T-helper 2 cell treated with Interferon-gamma antibody and Interleukin-4, amounts not matched to agents 5 μg/mL and 100 μg/mL, for 36 hours (primary cell): Measurements from ENCODE around the gene ARPC5L.

ENCODE experiments used
- DNase-seq: peaks from one replicate; pipeline ENCODE4 v3.0.0; 2021; ENCODE audit warnings: low spot score
- H3K27ac Mint-ChIP-seq: one replicate; pipeline ENCODE4 v1.8.0; 2021; ENCODE audit warnings: mild to moderate bottlenecking, mixed read lengths
- H3K27me3 Mint-ChIP-seq: one replicate; pipeline ENCODE4 v1.8.0; 2021; ENCODE audit warnings: low read depth, mixed read lengths
- H3K36me3 Mint-ChIP-seq: one replicate; pipeline ENCODE4 v1.8.0; 2021; ENCODE audit warnings: low read depth, mixed read lengths
- H3K4me1 Mint-ChIP-seq: one replicate; pipeline ENCODE4 v1.8.0; 2021; ENCODE audit warnings: low read depth, mixed read lengths
- H3K4me3 Mint-ChIP-seq: one replicate; pipeline ENCODE4 v1.8.0; 2022; ENCODE audit warnings: mild to moderate bottlenecking, moderate library complexity, mixed read lengths
- H3K9me3 Mint-ChIP-seq: one replicate; pipeline ENCODE4 v1.8.0; 2021; ENCODE audit warnings: mixed read lengths

ARPC5L gene

DNA sequence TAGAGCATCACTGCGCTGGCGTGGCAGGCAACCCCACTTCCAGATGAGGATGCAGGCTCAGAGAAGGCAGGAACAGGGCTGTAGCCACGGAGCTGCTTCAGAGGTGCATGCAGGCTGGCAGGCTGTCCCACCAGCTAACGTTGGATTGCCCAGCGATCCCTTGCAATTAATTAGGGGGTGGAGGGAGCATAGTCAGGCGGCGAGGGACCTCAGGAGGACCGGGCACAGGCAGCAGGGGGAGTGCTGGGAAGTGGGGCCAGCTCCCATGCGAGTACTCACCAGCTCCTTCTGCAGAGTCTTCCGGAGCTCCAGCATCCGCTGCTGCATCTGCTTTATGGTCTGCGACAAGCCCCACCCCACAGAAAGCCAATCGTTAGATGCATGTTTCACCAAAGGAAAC is 20.3 kb downstream of the ARPC5L start:
- no peaks in the 10 kb centered on the region for H3K4me1 Mint-ChIP-seq
- H3K9me3 Mint-ChIP-seq = no peaks in the 10 kb centered on the region
- no peak overlapping the region for H3K4me3 Mint-ChIP-seq
- H3K36me3 Mint-ChIP-seq = peaks cover 35% of the 10 kb centered on the region
- H3K27me3 Mint-ChIP-seq = no peaks in the 10 kb centered on the region
- DNase-seq = no peak
- H3K27ac Mint-ChIP-seq = no peak overlapping the region

DNA sequence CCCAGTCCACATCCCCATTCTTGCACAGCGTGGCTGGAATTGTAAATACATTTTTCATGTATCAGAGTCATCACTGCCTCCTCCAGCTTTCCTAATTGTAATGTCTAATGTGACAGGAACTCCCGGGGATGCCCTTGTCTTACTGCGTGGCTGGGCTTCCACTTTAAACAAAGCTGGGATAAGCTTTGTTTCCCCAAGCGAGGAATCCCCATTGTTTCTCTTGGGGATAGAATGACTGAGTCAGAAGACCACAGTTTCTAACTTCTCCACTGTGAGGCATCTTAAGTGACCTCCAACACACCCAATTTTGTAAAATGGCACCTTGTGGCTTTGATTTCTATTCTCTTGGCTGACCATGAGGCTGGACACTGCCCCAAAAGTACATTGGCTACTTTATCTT is 22.4 kb downstream of the ARPC5L start:
- no peak for DNase-seq
- Mint-ChIP-seq H3K4me3 (no peak overlapping the region), H3K36me3 (peaks cover 18% of the 10 kb centered on the region)

DNA sequence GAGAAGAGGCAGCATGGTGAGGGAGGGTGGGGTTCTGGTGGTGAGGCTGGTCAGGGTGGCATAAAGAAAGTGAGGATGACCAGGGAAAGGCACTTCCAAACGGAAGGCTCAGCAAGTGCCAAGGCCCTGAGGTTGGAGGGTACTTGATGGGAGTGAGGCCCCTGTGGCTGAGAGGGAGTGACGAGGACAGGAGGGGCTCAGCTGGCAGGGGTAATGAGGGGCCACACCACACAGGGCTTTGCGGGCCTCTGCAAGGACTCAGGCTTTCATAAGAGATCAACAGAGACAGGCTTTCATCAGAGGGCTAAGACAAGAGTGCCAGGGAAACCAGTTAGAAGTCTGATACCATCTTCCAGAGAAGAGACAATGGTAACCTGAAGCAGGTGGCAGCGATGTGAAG is 23.6 kb downstream of the ARPC5L start:
- peaks cover 23% of the 10 kb centered on the region for H3K36me3 Mint-ChIP-seq
- DNase-seq = no peak
- no peaks in the 10 kb centered on the region for H3K27me3 Mint-ChIP-seq
- H3K4me3 Mint-ChIP-seq = no peak overlapping the region
- H3K27ac Mint-ChIP-seq = no peak overlapping the region
- H3K4me1 Mint-ChIP-seq = no peaks in the 10 kb centered on the region
- no peaks in the 10 kb centered on the region for H3K9me3 Mint-ChIP-seq

More for the DNA sequence above, 22.4 kb downstream of the ARPC5L start:
- Mint-ChIP-seq H3K27ac (no peak overlapping the region), H3K27me3 (no peaks in the 10 kb centered on the region), H3K9me3 (no peaks in the 10 kb centered on the region), H3K4me1 (no peaks in the 10 kb centered on the region)

- Mint-ChIP-seq H3K4me1 (no peaks in the 10 kb centered on the region), H3K27ac (no peak overlapping the region), H3K36me3 (peaks cover 29% of the 10 kb centered on the region), H3K9me3 (no peaks in the 10 kb centered on the region), H3K4me3 (no peak overlapping the region), H3K27me3 (no peaks in the 10 kb centered on the region)
- no peak for DNase-seq
These were observed 24.5 kb downstream of the ARPC5L start for GRCh38 chr9:124886461-124886860.

DNA sequence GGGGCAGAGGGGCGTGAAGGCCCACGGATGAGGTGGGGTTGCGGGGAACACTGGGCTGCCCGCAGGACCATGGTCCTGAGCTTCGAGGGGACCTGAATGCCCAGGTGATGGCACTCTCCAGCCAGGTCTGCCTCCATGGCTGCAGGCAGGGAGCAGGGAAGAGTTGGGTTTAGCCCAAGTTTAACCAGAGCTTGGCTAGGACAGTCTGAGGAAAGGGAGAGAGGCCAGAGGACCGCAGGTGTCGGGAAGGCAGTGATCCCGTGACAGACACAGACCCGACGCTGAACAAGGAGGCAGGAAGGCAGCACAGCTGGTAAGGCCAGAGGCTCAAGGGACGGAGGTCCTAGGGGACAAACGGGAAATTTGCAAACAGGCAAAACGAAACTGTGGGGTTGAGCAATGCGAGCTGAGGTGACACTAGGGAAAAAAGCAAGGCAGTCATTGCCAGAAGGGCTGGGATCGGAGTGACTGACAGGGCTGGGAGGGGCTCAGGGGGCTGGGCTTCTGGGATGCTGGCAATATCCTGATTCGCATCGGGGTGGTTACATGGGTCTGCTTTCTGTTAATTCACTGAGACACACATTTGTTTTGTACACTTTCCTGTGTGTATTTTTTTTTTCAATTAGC is 25.0 kb downstream of the ARPC5L start:
- H3K27ac Mint-ChIP-seq = no peak overlapping the region
- no peaks in the 10 kb centered on the region for H3K4me1 Mint-ChIP-seq
- H3K9me3 Mint-ChIP-seq = no peaks in the 10 kb centered on the region
- H3K4me3 Mint-ChIP-seq = no peak overlapping the region
- no peak for DNase-seq
- H3K27me3 Mint-ChIP-seq = no peaks in the 10 kb centered on the region
- H3K36me3 Mint-ChIP-seq = peaks cover 27% of the 10 kb centered on the region

DNA sequence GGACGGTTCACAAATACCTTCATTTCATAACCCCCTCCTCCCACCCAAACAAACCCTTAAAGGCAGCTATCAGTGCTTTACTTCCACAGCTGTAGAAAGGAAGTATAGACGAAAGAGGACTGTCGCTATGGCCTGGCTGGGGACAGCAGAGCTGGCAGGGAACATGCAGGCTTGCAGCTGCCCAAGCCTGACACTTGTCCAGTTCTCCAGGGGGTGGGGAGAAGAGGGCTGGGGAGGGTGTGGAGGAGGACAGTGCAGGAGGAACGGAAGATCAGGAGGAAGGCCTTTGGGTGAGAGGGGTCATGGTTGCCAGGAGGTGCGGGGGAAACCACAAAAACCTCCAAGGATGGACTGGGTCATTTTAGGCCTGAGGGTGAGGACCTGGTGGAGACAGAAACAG is 25.9 kb downstream of the ARPC5L start:
- no peak overlapping the region for H3K4me3 Mint-ChIP-seq
- H3K36me3 Mint-ChIP-seq = peaks cover 27% of the 10 kb centered on the region
- no peaks in the 10 kb centered on the region for H3K27me3 Mint-ChIP-seq
- no peaks in the 10 kb centered on the region for H3K9me3 Mint-ChIP-seq
- no peaks in the 10 kb centered on the region for H3K4me1 Mint-ChIP-seq
- no peak overlapping the region for H3K27ac Mint-ChIP-seq
- DNase-seq = no peak

GRCh38 chr9:124889006-124889405 is 27.1 kb downstream of the ARPC5L start:
- DNase-seq = no peak
- Mint-ChIP-seq H3K36me3 (peaks cover 29% of the 10 kb centered on the region), H3K27me3 (no peaks in the 10 kb centered on the region), H3K4me1 (no peaks in the 10 kb centered on the region), H3K9me3 (no peaks in the 10 kb centered on the region), H3K27ac (no peak overlapping the region), H3K4me3 (no peak overlapping the region)

GRCh38 chr9:124890179-124890578 is 28.2 kb downstream of the ARPC5L start:
- Mint-ChIP-seq H3K9me3 (no peaks in the 10 kb centered on the region), H3K27ac (no peak overlapping the region), H3K4me1 (peaks cover 4% of the 10 kb centered on the region), H3K27me3 (no peaks in the 10 kb centered on the region), H3K36me3 (peaks cover 32% of the 10 kb centered on the region), H3K4me3 (no peak overlapping the region)
- no peak for DNase-seq

GRCh38 chr9:124894035-124894740 is 32.3 kb downstream of the ARPC5L start:
- no peak for DNase-seq
- H3K36me3 Mint-ChIP-seq = peaks cover 35% of the 10 kb centered on the region
- no peaks in the 10 kb centered on the region for H3K9me3 Mint-ChIP-seq
- H3K4me3 Mint-ChIP-seq = no peak overlapping the region
- H3K27ac Mint-ChIP-seq = no peak overlapping the region
- H3K4me1 Mint-ChIP-seq = peaks cover 8% of the 10 kb centered on the region
- no peaks in the 10 kb centered on the region for H3K27me3 Mint-ChIP-seq

DNA sequence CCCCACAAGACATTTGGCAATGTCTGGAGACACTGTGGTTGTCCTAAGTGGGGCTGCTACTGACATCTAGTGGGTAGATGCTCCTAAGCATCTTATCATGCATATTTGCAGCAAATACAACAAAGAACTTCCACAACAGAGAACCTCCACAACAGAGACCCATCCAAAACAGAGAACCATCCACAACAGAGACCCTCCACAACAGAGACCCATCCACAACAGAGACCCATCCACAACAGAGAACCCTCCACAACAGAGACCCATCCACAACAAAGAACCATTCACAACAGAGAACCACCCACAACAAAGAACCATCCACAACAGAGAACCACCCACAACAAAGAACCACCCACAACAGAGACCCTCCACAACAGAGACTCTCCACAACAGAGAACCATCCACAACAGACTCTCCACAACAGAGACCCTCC is 32.8 kb downstream of the ARPC5L start:
- peaks cover 35% of the 10 kb centered on the region for H3K36me3 Mint-ChIP-seq
- H3K4me3 Mint-ChIP-seq = no peak overlapping the region
- H3K4me1 Mint-ChIP-seq = peaks cover 8% of the 10 kb centered on the region
- peak overlapping the region; percentile 13 for H3K27ac Mint-ChIP-seq
- no peaks in the 10 kb centered on the region for H3K27me3 Mint-ChIP-seq
- H3K9me3 Mint-ChIP-seq = no peaks in the 10 kb centered on the region
- no peak for DNase-seq

DNA sequence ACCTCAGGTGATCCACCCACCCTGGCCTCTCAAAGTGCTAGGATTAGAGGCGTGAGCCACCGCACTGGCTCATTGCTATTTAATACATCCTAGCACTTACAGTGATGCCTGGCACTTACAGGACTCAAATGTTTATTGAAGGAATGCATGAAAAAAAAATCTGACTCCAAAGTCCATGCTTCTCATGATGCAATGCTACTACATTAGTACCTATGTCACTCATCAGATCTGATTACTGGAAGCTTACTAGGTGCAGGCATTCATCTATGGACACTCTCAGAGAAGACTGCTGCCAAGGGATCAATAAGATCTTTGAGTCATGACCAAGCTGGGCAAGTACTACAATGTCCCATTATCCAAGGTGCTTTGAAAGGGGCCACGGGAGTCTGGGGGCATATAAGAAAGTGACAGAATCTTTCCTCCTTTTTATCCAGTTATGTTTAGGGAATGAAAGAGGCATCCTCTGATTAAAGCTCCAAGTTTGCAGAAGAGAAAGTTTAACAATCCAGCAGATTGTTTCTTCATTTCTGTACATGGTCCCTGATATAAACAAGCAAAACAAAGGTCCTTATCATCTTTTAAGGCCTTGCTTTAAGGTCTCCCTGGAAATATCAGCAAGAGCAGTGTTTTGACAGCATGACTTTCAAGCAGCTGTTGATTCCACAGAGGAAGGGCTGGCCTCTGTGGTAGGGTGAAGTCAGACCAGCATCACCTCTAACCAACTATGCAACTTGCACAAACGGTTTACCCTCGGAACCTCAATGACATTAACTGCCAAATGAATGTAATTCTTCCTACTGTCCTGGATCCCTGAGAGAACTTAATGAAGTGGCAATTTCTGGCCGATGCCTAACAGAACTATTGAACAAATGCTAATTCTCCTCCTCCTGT is 35.9 kb downstream of the ARPC5L start:
- Mint-ChIP-seq H3K4me3 (no peak overlapping the region), H3K4me1 (peaks cover 8% of the 10 kb centered on the region), H3K36me3 (peaks cover 26% of the 10 kb centered on the region), H3K9me3 (no peaks in the 10 kb centered on the region), H3K27me3 (no peaks in the 10 kb centered on the region), H3K27ac (no peak overlapping the region)
- DNase-seq = no peak

- peaks cover 23% of the 10 kb centered on the region for H3K36me3 Mint-ChIP-seq
- no peak for DNase-seq
- H3K27ac Mint-ChIP-seq = no peak overlapping the region
These were observed 37.9 kb downstream of the ARPC5L start for GRCh38 chr9:124899845-124900244.

DNA sequence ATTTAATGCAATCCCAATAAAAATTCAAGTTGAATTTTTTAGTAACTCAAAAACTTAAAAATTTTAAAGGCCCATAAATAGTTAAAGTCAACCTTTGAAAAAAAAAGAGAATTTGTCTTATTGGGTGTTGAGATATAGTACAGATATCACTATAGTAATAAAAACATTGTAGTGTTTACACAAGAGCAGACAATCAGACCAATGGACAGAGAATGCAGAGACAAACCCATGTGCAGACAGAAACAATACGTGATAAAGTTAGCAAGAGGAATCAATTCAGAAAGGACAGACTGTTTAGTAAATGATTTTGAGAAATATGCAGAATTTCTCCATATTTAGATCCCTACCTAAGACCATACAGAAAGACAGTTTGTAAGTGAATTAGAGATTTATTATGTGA is 45.0 kb downstream of the ARPC5L start:
- Mint-ChIP-seq H3K9me3 (no peaks in the 10 kb centered on the region), H3K36me3 (peaks cover 26% of the 10 kb centered on the region), H3K4me3 (no peak overlapping the region), H3K27me3 (no peaks in the 10 kb centered on the region), H3K4me1 (no peaks in the 10 kb centered on the region), H3K27ac (no peak overlapping the region)
- DNase-seq = no peak

More at GRCh38 chr9:124899845-124900244, 37.9 kb downstream of the ARPC5L start:
- Mint-ChIP-seq H3K4me1 (peaks cover 6% of the 10 kb centered on the region), H3K4me3 (no peak overlapping the region), H3K27me3 (no peaks in the 10 kb centered on the region), H3K9me3 (no peaks in the 10 kb centered on the region)

DNA sequence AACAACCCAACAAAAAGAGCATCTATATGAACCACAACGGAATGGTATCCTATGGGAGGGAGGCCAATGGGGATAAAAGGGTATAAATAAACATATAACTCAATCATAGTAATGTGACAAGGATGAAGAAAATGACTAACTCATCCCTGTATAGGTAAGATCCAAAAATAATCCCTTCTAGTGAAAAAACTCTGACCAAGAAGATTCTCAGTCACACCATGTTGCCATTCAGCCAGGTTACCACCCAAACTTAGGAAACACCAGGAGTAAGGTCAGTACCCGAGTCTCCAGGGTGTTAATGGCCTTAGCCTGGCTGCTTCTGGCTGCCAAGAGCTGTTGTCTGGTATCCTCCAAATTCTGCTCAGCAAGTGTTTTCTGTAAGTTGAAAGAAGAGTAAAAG is 46.2 kb downstream of the ARPC5L start:
- no peak for DNase-seq
- no peaks in the 10 kb centered on the region for H3K4me1 Mint-ChIP-seq
- no peak overlapping the region for H3K4me3 Mint-ChIP-seq
- no peaks in the 10 kb centered on the region for H3K27me3 Mint-ChIP-seq
- H3K9me3 Mint-ChIP-seq = no peaks in the 10 kb centered on the region
- H3K27ac Mint-ChIP-seq = no peak overlapping the region
- H3K36me3 Mint-ChIP-seq = peaks cover 25% of the 10 kb centered on the region
